ENCODE measurements around the gene CRYBG2. TPM values are rescaled to one million over a fixed set of nuclear protein-coding genes. Genes with fewer than 3 reads are reported as not detected.

The CRYBG2 gene
- total and polyA plus RNA-seq, 2 of the 13 experiments (the other 11 are each of a cell fraction or from before 2014, with no cell fraction given), result 1.3 to 2.9 TPM

GRCh38 chr1:26387447-26387846 is 33.5 kb upstream of the CRYBG2 start (continued):
- TF ChIP-seq HOXA5 (CRISPR knock-in tag; IDR thresholded peaks at IDR 0.05) (no peak), SSRP1 (CRISPR knock-in tag; IDR thresholded peaks at IDR 0.05) (no peak), ZNF652 (CRISPR knock-in tag; IDR thresholded peaks at IDR 0.05; ENCODE audit: borderline replicate concordance, low read depth) (peak; percentile 49; the same call in 1 of the 2 replicates), ZNF607 (CRISPR knock-in tag; IDR thresholded peaks at IDR 0.05; ENCODE audit: borderline replicate concordance) (no peak), ZNF331 (CRISPR knock-in tag; IDR thresholded peaks at IDR 0.05) (peak; percentile 84), KLF16 (CRISPR knock-in tag; IDR thresholded peaks at IDR 0.05) (peak in 1 of 2 experiments; percentile 96; a peak in 2 of 4 replicates), BHLHE40 (IDR thresholded peaks at IDR 0.05; ENCODE audit: low read length) (0 out of 2 replicates have a peak, but pooled peaks have one; percentile 36), PCBP2 (optimal IDR thresholded peaks at IDR 0.05; ENCODE audit: low read depth, low read length, poor library complexity, severe bottlenecking) (no peak), MIER3 (CRISPR knock-in tag; IDR thresholded peaks at IDR 0.05; ENCODE audit: borderline replicate concordance) (peak; percentile 85), ZBTB8A (CRISPR knock-in tag; IDR thresholded peaks at IDR 0.05; ENCODE audit: borderline replicate concordance, low read depth) (no peak), MAFF (IDR thresholded peaks at IDR 0.05; ENCODE audit: low read depth, low read length) (no peak), THAP9 (CRISPR knock-in tag; IDR thresholded peaks at IDR 0.05; ENCODE audit: borderline replicate concordance) (no peak), STAG1 (CRISPR knock-in tag; IDR thresholded peaks at IDR 0.05) (no peak), SKIL (CRISPR knock-in tag; IDR thresholded peaks at IDR 0.05; ENCODE audit: borderline replicate concordance) (0 out of 2 replicates have a peak, but pooled peaks have one; percentile 55), ZNF879 (CRISPR knock-in tag; IDR thresholded peaks at IDR 0.05) (no peak)
- TF ChIP-seq, protein P1, sequence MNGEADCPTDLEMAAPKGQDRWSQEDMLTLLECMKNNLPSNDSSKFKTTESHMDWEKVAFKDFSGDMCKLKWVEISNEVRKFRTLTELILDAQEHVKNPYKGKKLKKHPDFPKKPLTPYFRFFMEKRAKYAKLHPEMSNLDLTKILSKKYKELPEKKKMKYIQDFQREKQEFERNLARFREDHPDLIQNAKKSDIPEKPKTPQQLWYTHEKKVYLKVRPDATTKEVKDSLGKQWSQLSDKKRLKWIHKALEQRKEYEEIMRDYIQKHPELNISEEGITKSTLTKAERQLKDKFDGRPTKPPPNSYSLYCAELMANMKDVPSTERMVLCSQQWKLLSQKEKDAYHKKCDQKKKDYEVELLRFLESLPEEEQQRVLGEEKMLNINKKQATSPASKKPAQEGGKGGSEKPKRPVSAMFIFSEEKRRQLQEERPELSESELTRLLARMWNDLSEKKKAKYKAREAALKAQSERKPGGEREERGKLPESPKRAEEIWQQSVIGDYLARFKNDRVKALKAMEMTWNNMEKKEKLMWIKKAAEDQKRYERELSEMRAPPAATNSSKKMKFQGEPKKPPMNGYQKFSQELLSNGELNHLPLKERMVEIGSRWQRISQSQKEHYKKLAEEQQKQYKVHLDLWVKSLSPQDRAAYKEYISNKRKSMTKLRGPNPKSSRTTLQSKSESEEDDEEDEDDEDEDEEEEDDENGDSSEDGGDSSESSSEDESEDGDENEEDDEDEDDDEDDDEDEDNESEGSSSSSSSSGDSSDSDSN (CRISPR knock-in tag; IDR thresholded peaks at IDR 0.05), result peak; percentile 38; the same call in 1 of the 2 replicates
- TF ChIP-seq, protein P2, sequence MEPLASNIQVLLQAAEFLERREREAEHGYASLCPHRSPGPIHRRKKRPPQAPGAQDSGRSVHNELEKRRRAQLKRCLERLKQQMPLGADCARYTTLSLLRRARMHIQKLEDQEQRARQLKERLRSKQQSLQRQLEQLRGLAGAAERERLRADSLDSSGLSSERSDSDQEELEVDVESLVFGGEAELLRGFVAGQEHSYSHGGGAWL (CRISPR knock-in tag; IDR thresholded peaks at IDR 0.05), result no peak
